Measurements from ENCODE around the gene ERCC2.

The ERCC2 gene

DNA sequence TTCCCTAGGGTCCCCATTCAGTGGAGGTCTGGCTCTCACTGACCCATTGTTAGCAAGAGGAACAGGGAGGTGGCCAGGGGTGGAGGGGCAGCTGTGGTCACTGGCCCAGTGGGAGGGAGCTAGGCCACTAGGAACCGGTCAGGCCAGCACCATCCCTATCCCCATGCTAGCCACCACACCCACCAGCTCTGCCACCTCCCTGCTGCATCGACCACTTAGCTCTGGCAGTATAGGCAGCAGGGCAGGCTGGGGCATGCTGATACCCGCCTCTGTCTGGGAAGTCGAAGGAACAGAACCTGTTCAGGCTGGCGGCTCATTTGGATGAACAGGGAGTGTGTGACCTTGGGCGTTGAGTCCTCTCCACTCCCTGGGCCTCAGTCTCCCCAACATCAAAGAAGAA, 29.8 kb upstream of the ERCC2 start:
- DNase-seq: no peak

DNA sequence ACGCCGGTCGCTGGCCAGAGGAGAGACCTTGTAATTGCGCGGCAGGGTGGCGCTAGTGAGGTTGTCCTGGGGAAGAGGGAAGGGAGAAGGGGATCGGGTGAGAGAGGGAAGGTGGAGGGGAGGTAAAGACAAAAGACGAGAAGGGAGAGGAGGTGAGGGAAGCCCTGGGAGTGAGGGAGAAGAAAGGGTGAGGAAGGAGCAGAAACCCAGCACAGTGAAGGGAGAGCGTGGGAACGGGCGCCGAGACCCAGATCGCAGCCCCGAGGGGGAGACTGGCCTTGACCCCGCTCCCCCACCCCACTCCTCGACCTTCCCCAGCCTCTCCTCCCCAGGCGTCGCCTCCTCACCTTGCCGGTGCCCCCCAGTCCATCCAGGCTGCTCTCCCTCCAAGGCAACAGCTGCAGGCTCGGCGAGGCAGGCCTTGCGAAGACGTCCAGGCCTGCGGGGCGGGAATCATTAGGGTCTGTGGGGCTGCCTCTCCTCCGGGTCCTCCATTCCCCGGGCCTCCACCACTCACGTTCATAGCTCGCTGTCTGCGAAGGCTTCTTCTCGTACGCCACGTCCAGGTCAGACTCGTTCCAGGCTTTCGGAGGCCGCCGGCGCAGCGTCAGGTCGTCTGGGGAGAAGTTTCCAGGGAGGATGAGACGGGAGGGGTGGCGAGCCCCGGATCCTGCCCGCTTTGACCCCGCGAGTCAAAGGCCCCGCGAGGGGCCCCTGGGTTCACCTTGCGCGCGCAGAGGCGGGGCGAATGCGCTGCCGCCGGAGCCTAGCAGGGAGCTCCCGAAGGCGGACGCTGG, 25.6 kb upstream of the ERCC2 start:
- no peak for DNase-seq

DNA sequence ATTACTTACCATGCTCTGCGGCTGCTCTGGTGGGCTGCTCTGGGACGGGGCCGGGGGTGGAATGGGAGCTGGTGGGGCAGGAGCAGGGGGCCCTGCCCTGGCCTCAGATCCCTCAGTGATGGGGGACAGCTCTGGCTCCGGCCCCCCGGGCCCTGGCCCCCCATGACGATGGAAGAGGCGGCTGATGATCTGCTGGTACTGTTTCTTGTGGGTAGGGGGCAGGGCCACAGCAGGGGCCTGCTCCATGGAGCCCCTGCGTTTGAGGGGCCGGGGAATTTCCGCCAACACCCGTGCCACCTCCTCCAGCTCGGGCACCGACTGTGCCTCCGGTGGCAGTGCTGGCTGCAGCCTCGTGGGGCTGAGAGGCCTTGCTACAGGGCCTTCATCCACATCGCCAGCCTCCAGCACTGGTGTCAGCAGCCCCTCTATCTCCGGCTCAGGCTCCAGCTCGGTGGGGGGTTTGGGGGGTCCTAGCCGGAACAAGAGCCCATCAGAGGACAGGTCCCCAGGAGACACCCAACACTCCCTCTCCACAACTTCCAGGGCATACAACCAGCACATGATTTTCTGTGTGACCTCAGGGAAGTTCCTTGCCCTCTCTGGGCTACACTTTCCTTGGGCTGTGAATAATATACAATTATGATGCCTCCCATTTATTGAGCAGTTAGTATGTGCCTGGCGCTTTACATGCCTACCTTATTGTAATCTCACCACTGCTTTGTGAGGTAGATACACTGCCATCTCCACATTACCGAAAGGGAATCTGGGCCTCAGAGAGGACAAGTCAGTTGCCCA, 21.7 kb upstream of the ERCC2 start:
- no peak for DNase-seq

DNA sequence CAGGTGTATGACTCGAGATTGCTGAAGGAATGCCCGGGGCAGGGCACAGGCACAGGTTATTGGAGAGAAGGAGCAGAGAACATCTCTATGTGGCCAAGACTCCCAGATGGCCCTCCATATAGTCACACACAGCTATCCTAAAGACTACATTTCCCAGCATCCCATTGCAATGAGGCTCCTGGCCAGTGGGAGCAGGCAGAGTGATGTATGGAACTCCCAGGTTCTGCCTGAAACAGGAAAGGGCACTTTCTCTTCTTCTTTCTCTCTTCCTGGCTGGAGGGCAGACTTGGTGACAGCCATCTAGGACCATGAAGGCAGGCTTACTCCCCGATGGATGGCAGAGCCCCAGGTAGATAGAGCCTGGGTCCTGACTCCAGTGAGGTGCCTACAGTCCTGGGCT, 21.0 kb upstream of the ERCC2 start:
- no peak for DNase-seq

DNA sequence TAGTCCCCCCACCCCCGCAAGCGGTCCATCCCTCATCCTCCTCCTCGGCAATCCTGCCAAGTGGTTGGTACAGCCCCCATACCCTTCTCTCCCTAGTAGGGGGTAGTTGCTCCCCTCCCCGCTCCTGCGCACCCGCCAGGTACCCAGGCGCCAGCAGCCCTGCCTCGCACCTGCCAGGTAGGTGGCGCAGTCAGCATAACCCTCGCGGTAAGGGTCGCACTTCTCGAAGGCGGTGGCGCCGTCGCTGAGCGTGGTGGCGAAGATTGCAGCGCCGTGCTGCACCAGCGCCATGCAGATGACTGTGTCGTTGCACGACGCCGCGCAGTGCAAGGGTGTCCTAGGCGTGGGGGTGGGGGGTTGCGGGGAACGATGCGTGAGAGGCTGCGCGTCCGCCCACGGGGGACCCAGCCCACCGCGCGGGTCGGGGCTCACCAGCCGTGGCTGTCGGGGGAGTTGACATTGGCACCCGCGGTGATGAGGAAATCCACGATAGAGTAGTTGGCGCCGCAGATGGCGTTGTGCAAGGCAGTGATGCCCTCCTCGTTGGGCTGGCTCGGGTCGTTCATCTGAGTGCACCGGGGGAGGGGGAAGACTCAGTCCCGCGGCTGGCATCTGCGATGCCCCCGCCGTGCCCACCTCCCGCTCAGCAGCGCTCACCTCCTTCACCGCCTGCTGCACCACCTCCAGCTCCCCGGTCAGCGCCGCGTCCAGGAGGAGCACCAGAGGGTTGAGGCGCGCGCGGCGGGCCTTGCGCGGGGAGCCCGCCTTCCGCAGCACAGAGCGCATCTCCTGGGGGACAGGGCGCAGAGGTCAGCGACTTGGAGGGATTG, 15.2 kb upstream of the ERCC2 start:
- DNase-seq: no peak

DNA sequence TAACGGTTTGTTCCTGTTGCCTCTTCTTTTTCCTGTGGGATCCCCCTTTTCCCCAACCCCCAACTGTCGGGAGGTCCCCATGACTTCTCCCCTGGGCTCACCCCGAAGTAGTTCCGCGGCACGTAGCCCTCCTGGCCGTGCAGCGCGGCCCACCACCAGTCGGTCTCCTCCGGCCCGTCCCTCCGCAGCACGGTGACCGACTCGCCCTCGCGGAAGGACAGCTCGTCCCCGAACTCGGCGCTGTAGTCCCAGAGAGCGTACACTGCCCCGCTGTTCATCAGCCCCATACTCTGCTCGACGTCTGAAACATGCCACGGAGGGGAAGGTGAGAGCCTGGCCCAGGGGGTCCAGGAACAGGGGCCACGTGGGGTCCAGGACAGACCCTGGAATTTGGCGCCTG, 12.1 kb upstream of the ERCC2 start:
- DNase-seq: no peak

DNA sequence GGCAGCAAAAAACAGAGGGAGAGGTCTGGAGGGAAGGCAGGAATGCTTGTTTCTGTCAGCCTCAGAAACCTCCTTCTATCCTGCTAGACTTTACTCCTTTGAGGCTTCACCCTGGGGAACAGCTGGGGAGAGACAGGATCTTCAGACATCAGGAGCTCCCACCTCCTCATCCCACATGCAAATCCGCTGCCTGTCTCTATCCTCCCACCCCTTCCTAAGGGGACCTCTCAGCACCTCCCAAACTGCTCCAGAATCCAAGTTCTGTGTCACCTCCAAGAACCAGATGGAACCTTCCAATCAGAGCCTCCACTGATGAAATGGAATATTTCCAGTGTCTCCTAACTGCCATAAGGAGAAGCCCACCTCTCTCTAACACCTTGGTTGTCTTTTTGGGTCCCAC, 9.7 kb upstream of the ERCC2 start:
- no peak for DNase-seq

DNA sequence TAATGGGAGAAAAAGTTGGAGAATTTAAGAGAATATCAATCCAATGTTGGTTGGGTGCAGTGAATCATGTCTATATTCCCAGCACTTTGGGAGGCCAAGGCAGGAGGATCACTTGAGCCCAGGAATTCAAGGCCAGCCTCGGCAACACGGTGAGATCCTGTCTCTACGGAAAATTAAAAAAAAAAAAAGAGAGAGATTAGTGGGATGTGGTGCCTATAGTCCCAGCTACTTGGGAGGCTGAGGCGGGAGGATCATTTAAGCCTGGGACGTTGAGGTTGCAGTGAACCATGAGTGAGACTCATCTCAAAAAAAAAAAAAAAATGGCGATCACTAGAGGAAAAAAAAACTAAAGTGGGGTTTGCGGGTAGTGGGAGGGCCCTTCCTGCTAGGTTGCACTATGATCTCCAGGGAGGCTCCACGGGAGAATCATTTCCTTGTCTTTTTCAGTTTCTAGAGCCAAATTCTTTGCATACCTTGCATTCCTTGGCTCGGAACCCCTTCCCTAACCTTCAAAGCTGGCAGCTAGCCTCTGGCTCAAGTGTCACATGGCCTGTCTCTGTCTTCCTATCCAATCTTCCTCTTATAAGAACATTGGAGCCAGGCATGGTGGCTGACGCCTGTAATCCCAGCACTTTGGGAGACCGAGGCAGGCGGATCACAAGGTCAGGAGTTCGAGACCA, 5.8 kb upstream of the ERCC2 start:
- peak; percentile 82 for DNase-seq

DNA sequence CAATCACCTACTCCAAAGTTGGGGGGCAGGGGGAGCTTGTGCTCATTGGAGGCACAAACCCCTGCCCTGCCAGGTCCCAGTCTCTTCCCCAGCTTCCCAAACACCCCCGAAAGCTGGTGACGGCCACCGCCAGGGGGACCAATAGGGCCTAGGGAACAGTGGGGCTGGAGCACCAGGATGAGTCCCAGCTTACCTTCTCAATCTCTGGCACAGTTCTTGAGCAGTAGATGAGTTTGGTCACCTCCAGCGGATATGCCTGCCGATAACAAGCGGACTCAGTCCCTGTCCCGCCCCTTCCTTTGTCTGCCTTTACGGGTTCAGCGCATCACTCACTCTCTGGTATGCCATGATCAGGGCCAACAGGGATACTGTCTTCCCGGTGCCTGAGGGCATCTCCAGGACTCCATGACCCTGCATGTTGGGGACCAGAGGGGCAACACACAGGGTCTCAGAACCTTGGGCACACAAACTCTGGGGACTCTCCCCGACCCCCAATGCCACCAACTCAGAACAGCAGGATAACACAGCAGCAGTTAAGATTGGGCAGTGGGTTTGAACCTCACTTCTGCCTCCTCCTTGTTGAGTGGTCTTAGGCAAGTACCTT, 1.5 kb downstream of the ERCC2 start:
- no peak for DNase-seq

DNA sequence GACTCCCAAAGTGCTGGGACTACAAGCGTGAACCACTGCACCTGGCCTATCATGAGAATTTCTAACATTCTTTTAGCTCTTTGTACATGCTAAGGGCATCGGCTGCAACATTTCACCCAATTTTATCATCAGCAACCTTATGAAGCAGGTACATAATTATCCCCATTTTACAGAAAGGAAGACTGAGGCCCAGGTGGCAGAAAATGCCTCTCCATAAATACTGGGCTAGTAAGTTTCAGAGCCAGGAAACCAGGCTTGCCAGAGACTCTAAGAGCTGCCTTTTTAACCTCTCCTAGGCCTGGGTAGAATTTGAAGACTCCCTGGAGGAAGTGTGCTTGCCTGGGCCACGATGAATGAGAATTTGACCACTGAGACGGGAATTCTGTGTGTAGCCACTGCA, 2.2 kb downstream of the ERCC2 start:
- DNase-seq: no peak

DNA sequence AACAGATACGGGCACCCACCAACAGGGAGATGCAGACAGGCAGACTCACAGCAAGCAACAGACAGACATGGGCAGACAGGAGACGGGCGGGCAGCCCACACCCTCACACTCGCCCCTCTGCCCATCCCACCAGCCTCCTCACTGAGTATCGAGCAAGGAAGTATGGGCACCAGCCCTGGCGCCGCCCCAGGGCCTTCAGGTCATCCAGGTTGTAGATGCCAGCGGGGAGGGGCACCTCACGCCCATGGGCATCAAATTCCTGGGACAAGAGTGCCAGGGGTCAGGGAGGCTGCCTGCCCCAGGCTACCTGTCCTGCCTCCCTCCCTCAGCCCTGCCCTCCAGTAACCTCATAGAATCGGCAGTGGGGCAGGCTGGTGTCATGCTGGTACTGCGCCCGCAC, 5.7 kb downstream of the ERCC2 start:
- DNase-seq: no peak

DNA sequence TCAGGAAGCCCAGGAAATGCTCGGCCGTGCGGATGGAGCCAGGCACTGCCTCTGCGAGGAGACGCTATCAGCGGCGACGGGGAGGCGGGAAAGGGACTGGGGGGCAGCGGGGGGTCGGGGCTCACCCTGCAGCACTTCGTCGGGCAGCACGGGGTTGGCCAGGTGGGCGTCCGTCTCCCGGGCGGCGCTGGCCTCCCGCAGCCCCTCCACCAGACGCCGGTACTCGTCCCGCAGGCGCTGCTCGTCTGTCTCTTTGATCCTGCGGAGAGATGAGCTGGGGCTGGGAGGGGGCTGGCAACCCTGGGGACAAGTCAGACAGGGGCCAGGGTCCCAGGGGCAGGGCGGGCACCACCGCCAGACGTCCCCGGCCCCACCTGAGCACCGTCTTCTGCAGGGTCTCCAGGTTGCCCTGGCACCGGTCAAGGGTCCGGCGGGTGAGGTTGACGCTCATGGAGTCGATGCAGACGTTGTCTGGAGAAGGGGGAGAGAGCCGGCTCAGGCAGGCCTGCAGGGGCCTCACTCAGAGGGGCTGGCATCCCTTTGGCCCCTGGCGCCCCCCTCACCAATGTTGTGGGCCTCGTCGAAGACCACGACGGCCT, 6.4 kb downstream of the ERCC2 start:
- no peak for DNase-seq

DNA sequence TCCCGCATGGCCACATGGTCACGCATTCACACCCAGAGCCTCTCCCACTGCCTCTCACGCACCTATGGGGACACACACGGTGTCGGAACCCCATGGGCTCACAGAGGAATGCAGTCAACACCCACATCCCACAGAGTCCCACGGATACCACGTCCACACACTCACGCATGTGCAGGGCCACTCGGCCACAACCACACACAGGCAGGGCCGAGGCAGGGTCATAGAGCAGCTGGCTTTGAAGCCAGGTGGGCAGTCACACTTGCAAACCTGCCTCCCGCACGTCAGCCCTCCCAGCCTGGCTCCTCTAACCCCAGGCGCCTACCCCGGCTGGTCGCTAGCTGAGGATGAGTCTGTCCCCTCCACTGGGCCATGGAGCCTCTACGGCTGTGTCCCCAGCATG, 8.1 kb downstream of the ERCC2 start:
- no peak for DNase-seq

DNA sequence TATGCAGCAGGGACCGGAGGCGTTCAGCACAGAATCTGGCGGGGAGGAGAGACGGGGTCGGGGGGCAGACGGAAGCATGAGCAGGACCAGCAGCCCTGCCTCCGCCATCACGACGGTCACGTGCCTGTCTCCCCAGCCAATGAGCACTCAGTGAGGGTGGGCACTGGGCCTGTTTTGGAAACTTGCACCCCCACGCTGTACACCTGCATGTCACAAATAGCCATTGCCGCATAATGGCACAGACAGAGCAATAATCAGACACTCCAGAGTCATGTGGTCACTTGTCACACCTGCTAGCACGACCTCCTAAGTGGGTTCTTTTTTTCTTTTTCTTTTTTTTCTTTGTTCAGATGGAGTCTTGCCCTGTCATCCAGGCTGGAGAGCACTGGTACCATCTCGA, 8.8 kb downstream of the ERCC2 start:
- DNase-seq: no peak

DNA sequence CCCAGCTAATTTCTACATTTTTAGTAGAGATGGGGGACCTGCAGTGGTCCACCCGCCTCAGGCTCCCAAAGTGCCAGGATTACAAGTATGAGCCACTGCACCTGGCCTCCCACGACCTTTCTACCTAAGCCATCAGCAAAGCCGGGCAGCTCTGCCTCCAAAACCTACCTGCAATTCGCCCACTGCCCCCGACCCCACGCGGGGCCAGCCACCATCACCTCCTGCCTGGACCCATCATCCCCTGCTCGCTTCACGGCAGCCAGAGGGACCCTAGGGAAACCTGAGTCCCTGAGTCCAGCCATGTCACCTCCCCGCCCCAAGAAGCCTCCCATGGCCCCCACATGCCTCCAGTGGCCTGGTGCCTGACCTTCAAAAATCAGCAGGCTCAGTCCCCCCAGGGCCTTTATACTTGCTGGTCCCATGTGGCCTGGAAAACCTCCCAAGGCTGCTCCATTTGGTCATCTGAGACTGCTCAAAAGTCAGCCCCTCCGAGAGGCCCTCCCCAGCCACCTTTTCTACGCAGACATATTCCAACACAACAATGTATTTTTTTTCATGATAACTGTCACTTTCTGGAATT, 12.1 kb downstream of the ERCC2 start:
- no peak for DNase-seq

DNA sequence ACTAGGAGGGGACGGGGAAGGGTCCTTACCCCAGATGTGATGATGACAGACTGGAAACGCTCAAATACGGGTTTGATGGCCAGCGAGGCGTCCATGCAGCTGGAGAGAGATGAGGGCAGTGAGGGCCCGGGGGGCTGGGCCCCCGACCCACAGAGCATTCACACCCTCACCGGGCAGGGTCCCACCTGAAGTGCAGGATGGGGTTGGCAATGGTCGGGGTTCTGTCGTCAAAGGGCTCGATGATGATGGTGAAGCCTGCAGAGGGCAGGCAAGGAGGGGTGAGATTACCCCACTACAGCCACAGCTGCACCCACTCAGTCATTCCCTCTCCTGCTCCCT, 13.0 kb downstream of the ERCC2 start:
- no peak for DNase-seq

DNA sequence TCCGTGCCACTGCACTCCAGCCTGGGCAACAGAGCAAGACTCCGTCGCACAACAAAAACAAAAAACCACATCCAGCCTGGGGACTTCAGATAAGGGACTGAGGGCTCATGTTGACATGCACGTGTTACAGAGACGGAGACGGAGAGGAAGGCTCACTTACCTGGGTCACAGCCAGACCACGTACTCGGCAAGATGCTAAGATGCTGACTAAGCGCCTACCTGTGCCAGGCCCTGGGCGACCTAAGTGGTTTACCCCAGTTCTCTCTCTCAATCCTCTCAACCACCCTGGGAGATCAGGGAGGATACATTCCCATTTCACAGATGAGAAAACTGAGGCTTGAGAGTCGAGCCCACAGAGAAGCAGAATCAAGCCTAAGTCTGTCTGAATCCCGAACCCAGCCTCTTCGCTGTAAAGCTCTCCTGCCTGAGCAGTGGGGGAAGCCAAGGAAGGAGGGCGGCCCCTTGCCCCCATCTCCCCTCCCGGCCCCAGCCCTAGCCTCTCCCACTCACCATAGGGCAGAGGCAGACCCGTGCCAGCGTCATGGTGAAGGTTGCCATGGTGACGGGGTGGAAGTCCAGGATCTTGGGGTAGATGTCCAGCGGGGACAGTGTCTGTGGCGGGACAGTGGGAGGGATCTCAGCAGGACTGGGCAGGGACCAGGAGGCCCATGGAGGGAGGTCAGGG, 13.5 kb downstream of the ERCC2 start:
- no peak for DNase-seq

DNA sequence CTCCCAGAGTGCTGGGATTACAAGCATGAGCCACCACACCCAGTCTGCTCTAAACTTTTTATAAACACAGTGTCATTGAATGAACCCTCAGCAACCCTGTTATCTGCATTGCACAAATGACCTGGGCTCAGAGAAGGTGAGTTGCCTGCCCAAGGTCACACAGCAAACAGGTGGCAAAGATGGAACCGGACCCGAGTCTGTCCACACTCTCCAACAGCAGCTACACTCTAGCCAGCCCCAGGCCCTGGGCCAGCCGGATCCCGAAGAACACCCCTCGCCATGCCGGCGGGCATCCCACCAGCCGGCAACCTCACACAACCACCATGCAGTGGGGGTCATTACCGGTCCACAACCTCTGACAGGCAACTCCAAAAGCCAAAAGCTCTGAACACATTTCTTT, 14.5 kb downstream of the ERCC2 start:
- DNase-seq: no peak

DNA sequence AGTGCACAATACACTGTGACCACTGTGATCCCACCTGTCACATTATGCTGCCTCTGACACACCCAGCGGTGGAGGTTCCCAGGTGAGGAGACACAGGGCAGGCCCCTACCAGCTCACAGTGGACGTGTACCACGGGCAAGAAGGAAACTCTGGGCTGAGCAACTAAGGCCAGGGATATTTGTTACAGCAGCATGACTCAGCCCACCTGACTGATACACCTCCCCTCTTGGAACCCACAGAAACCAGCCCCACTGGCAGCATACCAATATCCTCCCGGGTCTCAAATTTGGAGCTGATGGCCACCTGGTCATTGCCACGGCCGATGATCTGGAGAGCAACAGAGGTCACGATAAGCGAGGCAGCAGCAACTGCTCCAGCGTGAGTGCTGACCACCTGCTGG, 15.0 kb downstream of the ERCC2 start:
- DNase-seq: no peak

DNA sequence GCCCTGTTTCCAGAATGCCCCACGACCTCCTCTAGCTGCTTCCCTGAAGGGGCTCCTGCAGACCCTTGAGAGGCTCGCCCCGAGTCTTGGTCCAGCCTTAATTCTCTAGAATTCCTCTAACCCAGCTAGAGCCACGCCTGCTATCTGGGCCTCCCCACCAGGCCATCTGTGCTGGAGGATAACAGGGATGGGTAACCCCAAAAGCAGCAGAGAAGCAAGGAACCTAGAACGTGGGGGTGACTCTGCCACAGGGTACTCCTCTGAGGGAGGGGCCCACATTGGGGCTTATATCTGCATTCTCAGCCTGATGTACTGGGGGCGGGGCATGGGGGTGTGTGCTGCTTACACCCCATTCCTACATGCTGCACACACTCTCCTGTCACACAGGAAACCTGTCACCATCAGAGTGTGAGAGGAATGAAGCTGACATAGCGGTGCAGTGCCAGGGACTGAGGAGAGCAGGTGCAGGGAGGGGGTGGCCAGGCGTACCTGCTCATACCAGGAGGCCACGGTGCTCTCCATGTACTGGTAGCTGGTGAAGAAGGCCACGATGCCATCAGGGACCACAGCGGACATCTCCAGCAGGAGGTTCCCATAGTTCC, 16.0 kb downstream of the ERCC2 start:
- no peak for DNase-seq
